ENCODE data around the gene TSPAN9.

The TSPAN9 gene

DNA sequence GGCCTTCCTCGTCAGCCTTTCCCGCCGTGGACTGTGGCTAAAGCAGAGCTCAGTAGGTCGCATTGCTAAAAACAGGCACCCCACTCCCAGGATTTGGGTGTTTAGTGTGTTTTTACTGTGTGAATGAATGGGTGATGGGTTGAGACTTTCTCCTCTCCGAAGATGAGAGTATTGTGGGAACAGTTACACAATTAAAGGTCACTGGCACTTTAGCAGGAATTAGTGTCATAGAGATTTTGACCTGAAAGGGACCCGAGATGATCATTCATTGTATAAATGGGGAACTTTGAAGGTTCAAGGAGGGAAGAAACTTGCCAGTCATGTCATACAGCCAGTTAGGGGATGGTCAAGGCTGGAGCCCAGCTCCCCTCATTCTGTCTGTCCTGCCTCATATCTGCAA lies 56.9 kb downstream of the TSPAN9 start:
- TF ChIP-seq, protein P1, sequence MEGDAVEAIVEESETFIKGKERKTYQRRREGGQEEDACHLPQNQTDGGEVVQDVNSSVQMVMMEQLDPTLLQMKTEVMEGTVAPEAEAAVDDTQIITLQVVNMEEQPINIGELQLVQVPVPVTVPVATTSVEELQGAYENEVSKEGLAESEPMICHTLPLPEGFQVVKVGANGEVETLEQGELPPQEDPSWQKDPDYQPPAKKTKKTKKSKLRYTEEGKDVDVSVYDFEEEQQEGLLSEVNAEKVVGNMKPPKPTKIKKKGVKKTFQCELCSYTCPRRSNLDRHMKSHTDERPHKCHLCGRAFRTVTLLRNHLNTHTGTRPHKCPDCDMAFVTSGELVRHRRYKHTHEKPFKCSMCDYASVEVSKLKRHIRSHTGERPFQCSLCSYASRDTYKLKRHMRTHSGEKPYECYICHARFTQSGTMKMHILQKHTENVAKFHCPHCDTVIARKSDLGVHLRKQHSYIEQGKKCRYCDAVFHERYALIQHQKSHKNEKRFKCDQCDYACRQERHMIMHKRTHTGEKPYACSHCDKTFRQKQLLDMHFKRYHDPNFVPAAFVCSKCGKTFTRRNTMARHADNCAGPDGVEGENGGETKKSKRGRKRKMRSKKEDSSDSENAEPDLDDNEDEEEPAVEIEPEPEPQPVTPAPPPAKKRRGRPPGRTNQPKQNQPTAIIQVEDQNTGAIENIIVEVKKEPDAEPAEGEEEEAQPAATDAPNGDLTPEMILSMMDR (IDR thresholded peaks at IDR 0.05; ENCODE audit: low read depth, low read length) = no peak
- DNase-seq (ENCODE audit: extremely low read depth, low read depth) = no peak

DNA sequence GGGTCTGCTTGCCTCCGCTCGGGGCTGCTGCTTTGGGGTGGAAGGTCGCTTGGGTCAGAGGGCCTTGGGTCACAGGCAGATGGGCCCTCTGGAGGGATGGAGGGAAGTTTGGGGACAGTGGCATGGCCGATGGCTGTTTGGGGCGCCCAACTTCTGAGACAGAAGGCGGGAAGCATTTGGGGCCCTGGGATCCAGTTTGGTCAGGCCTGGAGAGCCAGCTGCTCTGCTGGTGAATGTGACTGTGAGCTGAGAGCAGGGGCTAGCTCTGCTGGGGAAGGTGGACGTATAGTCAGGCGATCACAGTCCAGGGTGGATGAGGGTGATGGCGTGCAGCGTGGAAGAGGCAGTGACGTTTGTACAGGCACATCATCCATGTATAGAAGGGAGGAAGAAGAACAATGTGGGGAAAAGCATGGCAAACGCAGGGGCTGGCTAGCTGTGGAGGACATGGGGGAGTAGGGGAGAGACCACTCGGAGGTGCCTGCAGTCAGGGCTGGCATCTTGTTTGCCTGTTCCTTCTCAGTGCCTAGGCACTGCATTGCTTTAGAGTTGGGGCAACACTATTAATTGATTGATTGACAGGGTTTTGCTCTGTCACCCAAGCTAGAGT lies 57.5 kb downstream of the TSPAN9 start:
- TF ChIP-seq, protein P1 (IDR thresholded peaks at IDR 0.05; ENCODE audit: low read depth, low read length) = no peak
- no peak for DNase-seq (ENCODE audit: extremely low read depth, low read depth)

DNA sequence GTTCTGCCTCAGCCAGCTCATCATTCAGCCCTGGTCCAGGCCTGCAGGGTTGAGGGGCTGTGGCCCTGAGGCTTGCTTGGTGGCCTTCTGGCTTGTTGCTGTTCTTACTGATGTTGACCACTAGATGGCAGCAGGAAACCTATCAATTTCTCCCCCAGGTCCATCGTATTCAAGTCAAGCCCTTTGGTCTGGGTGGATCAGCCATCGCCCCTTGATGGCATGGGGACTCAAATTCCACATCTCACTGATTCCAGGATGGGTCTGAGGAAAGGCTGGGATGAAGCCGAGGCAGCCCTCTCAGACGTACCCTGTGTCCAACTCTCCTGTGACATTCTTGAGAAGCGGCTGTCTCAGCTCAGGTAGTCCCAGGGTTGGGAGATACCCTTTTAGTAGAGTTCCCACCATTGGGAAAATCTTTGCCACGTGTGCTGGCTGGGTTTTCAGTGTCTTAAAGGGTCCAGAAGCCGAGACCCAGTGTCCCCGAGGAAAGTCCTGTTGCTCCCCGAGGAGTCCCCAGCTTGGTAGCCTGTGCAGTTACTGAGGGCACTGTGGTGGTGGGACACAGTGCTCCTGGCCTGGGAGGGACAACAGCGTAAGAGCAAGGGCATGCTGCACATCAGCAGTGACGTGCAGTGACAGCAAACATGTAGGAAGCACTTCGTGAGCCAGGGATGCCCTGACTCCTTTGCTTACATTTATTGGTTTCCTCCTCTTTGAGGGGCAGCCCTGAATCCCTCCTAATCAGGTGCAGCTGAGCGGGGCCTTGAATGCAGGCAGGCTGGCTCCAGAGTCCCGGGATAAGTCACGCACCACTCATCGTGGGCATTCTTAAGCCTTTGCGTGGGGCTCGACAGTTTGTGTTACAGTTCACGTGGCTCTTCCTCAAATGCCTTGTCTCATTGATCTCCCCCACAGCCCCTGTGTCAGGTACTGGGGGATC lies 58.6 kb downstream of the TSPAN9 start:
- TF ChIP-seq, protein P1 (IDR thresholded peaks at IDR 0.05; ENCODE audit: low read depth, low read length) = peak; percentile 76
- no peak for DNase-seq (ENCODE audit: extremely low read depth, low read depth)

DNA sequence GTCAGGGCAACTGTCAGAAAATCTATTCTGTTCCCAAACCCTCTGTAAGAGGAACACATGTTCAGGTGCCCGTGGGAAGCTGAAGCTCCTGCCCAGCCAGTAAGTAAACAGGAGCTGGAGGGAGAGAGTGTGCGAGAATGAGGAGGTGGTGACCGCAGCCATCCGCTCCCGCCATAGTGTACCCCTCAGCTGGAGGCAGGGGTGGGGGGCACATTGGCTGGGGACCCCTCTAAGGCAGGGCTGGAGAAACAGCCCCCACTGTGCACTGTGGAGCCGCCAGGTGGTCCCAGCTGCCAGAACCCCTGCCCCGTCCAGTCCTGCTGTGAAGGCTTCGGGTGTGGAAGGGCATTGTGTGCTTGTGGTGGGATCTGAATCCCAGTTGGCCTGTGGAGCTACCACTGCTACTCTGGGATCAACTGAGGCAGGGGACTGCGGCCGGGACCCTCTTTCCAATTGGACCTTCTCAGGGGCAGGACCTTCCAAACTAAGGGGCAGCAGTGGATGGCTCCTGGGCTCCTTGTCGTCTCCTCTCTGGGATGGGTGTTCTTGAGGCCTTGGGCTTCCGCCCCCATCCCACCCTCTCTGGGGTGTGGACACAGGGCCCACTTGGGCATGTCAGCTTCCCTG lies 59.6 kb downstream of the TSPAN9 start:
- TF ChIP-seq, protein P1 (IDR thresholded peaks at IDR 0.05; ENCODE audit: low read depth, low read length) = no peak
- no peak for DNase-seq (ENCODE audit: extremely low read depth, low read depth)

DNA sequence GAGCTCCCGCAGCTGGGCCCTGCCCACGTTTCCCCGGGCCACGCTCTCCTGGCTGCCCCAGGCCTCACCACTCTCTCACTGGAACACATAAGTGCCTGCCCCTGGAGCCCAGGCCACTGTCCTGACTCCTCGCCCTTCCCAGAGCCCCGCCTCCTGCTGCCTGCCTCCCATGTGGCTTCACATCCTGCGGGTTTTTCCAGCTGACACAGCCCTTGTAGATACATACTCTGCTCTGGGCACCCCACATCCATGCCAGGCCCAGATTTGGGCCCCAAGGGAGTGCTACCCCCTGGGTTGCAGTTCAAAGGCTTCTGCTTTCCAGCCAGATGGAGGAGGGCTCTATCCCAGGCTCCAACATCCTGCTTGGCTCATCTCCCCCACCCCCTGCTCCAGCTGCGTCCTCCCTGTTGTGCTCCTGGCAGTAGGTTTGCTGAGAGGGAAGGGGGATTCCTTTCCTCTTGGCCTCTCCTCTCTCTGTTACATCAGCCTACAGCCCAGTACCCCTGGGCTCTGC lies 60.1 kb downstream of the TSPAN9 start:
- TF ChIP-seq, protein P1 (IDR thresholded peaks at IDR 0.05; ENCODE audit: low read depth, low read length) = no peak
- no peak for DNase-seq (ENCODE audit: extremely low read depth, low read depth)

DNA sequence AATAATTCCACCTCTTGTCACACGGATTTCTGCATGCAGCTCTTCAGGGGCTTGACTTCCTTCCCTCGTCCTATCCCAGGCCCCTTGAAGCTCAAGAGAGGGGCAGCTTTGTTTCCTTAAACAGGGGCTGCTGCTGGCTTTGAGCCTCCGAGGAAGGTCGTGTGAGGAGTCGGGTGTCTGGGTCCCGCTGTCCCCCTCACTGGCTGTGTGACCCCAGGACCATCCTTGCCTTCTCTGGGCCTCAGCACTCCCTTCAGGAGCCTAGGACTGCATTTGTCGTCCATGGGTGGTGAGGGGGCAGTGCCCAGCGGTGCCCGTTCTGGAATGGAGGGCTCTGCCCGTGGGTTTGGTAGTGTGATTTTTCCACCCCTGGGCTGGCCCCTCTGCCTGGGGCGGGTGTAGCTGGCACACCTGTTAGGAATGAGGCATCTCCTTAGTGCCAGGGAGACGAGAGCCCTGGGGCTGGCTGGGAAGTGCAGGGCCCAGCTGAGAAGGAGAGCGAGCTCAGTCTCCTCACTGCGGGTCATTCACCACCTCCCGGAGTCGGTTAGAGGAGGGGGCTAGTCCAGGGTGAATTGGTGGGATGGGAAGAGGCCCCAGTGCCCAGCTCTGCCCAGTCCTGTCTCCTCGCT lies 60.8 kb downstream of the TSPAN9 start:
- TF ChIP-seq, protein P1 (IDR thresholded peaks at IDR 0.05; ENCODE audit: low read depth, low read length) = no peak
- DNase-seq (ENCODE audit: extremely low read depth, low read depth) = no peak
